Measurements from ENCODE around the gene CARMIL1. TPM values are rescaled to one million over a fixed set of nuclear protein-coding genes. Genes with fewer than 3 reads are reported as not detected.

Gene CARMIL1
- total RNA-seq, 1 donor from 2014 or later = 0.20 TPM

GRCh38 chr6:25645916-25646315 is 366.7 kb downstream of the CARMIL1 start:
- DNase-seq (ENCODE audit: low read depth in 2 of 2) = no peak

DNA sequence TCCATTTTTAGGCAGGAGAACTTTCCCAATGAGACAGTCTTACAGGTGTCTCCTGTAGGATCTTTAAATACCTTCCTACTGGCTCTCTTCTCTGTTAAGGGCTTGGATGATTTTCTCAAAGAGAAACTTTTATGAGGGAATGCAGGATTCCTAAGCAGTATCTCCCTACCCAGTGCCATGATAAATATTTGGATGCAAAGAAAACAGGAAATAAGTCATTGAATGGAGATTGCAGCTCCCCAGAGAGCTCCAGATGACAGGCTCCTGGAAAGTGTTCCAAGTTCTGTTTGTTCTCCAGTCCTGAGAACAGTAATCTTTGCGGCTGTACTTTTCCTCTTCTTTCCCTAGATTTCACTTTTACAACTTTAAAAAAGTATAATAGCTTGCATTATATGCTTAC is 370.4 kb downstream of the CARMIL1 start:
- no peak for DNase-seq (ENCODE audit: low read depth in 2 of 2)

DNA sequence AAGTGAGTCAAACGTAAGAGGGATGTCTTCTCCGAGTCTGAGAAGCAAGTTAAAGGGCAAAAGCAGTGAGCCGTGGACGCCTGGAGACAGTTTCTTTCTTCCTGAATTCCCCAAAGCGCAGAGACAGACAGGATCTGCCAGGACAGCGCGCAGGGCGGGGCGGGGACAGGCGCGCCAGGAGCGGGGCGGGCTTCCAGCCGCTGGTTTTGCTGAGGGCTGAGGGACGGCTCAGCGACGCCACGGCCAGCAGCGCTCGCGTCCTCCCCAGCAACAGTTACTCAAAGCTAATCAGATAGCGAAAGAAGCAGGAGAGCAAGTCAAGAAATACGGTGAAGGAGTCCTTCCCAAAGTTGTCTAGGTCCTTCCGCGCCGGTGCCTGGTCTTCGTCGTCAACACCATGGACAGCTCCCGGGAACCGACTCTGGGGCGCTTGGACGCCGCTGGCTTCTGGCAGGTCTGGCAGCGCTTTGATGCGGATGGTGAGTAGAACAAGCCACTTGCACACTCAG is 372.9 kb downstream of the CARMIL1 start, which contains the start of gene SCGN:
TSS of gene SCGN (plus strand) at position 209 of the 509 bp plus-strand sequence. CDS start at position 398, 189 bp downstream.
- DNase-seq (ENCODE audit: low read depth in 2 of 2) = peak; percentile 64 to 65

GRCh38 chr6:25655723-25656122 is 376.5 kb downstream of the CARMIL1 start:
- DNase-seq (ENCODE audit: low read depth in 2 of 2) = no peak

DNA sequence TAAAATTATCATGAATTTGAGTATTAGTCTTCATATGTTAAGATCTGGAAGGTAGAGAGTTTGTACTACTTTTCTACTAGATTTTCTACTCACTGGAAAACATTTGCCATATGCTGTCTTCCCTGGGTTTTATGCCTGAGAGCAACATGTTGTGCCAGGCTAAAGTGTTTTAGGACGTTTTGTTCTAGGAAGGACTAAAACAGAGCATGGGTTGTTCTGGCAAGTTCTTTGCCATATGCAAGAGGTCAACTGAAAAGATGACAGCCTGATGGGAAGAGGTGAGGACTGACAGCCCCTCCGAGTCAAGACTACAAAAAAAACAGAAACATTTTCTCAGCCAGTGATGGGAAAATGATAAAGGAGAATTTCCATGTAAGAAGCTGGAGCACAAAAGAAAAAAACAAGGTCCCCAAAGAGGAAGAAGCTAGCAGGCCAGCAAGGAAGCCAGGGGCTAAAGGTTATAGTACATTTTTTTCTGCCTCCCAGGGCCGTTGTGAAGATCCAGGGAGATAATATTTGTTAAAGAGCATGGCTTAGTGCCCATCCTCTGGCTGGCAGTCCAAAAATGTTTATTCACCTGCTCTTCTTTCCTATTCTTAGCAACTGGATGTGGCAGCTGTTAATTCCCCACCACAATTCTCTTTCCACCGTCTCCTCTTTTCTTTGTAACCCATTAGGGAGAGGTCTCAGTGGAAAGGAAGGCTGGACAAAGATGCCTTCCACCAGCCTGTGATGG is 380.6 kb downstream of the CARMIL1 start:
- no peak for DNase-seq (ENCODE audit: low read depth in 2 of 2)

DNA sequence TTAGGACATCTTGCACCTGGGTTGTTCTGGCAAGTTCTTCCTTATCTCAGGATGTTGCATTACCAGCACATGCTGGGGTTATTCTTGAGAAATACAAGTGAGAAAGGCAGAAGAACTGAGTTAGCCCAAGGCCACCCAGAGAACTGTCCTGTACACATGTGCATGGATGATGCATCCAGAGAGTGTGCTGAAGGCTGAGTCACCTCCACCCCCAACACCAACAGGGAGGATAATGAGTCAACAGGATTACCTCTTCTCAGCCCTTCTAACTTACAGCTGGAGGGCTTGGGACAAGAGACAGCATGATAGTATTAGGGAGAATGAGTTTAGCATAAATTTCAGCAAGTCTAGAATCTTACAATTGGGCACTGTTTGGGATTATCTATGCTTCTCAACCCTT is 381.3 kb downstream of the CARMIL1 start:
- DNase-seq (ENCODE audit: low read depth in 2 of 2) = peak in 1 of 2 donors; percentile 57

DNA sequence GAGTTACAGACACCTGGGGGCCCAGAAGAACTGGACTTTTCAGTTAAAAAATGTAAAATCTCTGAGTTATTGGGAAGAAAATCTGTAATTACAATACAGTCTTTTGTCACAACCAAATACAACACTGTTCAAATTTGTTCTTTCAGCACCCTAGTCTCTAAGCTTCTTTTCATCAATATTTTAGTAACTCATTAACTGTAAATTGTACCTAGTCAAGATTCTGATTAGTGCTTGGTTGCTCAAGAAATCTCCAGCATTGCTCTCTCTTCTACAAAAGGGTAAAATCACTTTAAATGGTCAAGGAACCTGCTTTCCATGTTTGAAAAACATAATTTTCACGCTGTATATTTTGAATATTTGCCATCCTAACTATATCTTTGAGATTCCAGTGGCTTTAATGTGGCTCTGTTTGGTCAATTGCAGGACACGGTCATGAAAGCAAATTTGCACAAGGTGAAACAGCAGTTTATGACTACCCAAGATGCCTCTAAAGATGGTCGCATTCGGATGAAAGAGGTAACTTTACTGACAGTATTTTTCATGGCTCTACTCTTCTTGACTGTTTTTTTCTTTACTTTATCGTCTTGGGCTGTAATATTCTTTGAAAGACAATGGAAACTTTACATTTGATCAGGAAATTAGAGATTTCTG is 382.1 kb downstream of the CARMIL1 start:
- no peak for DNase-seq (ENCODE audit: low read depth in 2 of 2)

DNA sequence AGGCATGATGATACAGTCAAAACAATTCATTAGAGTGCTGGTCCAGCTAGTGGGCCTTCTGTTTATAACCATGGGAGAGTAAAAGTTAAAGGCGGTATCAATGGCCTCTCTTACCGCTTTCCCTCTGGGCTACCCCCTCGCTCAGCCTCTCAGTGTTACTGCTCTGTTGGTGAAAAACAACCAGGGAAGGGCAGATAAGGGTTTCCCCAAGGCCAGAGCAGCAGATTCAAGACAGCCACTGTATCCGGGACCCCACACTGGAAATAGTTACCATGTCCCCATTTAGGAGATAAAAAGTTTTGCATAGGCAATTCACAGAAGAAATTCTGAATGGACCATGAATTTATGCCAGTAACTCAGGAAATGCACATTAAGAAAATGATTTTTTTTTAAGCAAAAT is 386.3 kb downstream of the CARMIL1 start:
- no peak for DNase-seq (ENCODE audit: low read depth in 2 of 2)

- DNase-seq (ENCODE audit: low read depth in 2 of 2) = no peak
Observed at GRCh38 chr6:25669413-25669812, 390.2 kb downstream of the CARMIL1 start.
